Amniotic epithelial cell (primary cell): ENCODE data around the gene EPB41L2.
A peak's percentile ranks its signal among the peaks of the same experiment; 100 is the strongest.

Experiments
- DNase-seq: peaks from one replicate; pipeline ENCODE4 v3.0.0-alpha.2; 2010; ENCODE audit warnings: low read depth

The EPB41L2 gene

GRCh38 chr6:130865793-130866192 is 197.3 kb downstream of the EPB41L2 start:
- no peak for DNase-seq

- no peak for DNase-seq
Observed at GRCh38 chr6:130864344-130864743, 198.7 kb downstream of the EPB41L2 start.

- no peak for DNase-seq
Observed at GRCh38 chr6:130863415-130864230, 199.4 kb downstream of the EPB41L2 start.

- no peak for DNase-seq
Observed at GRCh38 chr6:130862370-130862769, 200.7 kb downstream of the EPB41L2 start.

- DNase-seq = no peak
Observed at GRCh38 chr6:130859161-130859867, 203.7 kb downstream of the EPB41L2 start.

- DNase-seq = peak; percentile 53
Observed at GRCh38 chr6:130858498-130859160, 204.4 kb downstream of the EPB41L2 start.

GRCh38 chr6:130858054-130858453 is 205.0 kb downstream of the EPB41L2 start:
- DNase-seq = no peak

GRCh38 chr6:130853555-130854183 is 209.4 kb downstream of the EPB41L2 start:
- peak; percentile 21 for DNase-seq

GRCh38 chr6:130852844-130853554 is 210.0 kb downstream of the EPB41L2 start:
- DNase-seq = peak; percentile 73

- peak; percentile 3 for DNase-seq
Observed at GRCh38 chr6:130851026-130851425, 212.0 kb downstream of the EPB41L2 start.

GRCh38 chr6:130849594-130849993 is 213.5 kb downstream of the EPB41L2 start:
- DNase-seq = no peak

- no peak for DNase-seq
Observed at GRCh38 chr6:130848945-130849344, 214.1 kb downstream of the EPB41L2 start.

GRCh38 chr6:130847001-130847910 is 215.8 kb downstream of the EPB41L2 start:
- no peak for DNase-seq

- no peak for DNase-seq
Observed at GRCh38 chr6:130846501-130846900, 216.5 kb downstream of the EPB41L2 start.

- DNase-seq = peak; percentile 34
Observed at GRCh38 chr6:130843575-130844320, 219.3 kb downstream of the EPB41L2 start.

GRCh38 chr6:130841128-130841728 is 221.8 kb downstream of the EPB41L2 start:
- peak; percentile 46 for DNase-seq

- no peak for DNase-seq
Observed at GRCh38 chr6:130840050-130840449, 223.0 kb downstream of the EPB41L2 start.

- DNase-seq = no peak
Observed at GRCh38 chr6:130839379-130839778, 223.7 kb downstream of the EPB41L2 start.

GRCh38 chr6:130838951-130839350 is 224.1 kb downstream of the EPB41L2 start:
- no peak for DNase-seq
